Brain microvascular endothelial cell (primary cell): Measurements from ENCODE around the gene TOM1L2.

ENCODE experiments used
- DNase-seq: peaks from one replicate; pipeline ENCODE4 v3.0.0-alpha.2; 2020
- H3K27ac ChIP-seq: fragments of 250-450 bp; sonication (Bioruptor Pico); 2 replicates; pipeline ENCODE4 v1.5.1; 2020; ENCODE audit warnings: mild to moderate bottlenecking, moderate library complexity
- H3K27me3 ChIP-seq: fragments of 250-450 bp; sonication (Bioruptor Pico); replicated peaks from 2 replicates; pipeline ENCODE4 v1.5.1; 2020; ENCODE audit warnings: mild to moderate bottlenecking
- H3K36me3 ChIP-seq: fragments of 250-450 bp; sonication (Bioruptor Pico); replicated peaks from 2 replicates; pipeline ENCODE4 v1.5.1; 2020; ENCODE audit warnings: mild to moderate bottlenecking
- H3K4me3 ChIP-seq: 2 replicates; pipeline ENCODE4 v1.5.1; 2011; ENCODE audit warnings: low read depth, mild to moderate bottlenecking, control low read depth, low read length, moderate library complexity
- CTCF ChIP-seq: IDR thresholded peaks from 2 replicates; pipeline ENCODE4 v1.5.1; 2011; ENCODE audit warnings: low read depth, mild to moderate bottlenecking, moderate library complexity, low read length, control low read depth, inconsistent platforms; ENCODE audit errors: missing control alignments
- in situ Hi-C: cut with HindIII; loops from 2 replicates; pipeline ENCODE4 v1.10.0; 2017; ENCODE audit warnings: low sequenced_read_pairs, low pct_ligation_motif_present

The TOM1L2 gene

GRCh38 chr17:17817552-17817947 lies 154.7 kb downstream of the TOM1L2 start:
- Histone ChIP-seq H3K27ac (no peak overlapping the region), H3K4me3 (no peak overlapping the region), H3K27me3 (no peaks in the 10 kb centered on the region), H3K36me3 (peaks cover 68% of the 10 kb centered on the region)
- in situ Hi-C loops = no loop called here
- no peak for DNase-seq
- no peak for TF ChIP-seq CTCF

GRCh38 chr17:17816831-17817551 lies 155.2 kb downstream of the TOM1L2 start:
- Histone ChIP-seq H3K4me3 (no peak overlapping the region), H3K27me3 (no peaks in the 10 kb centered on the region), H3K27ac (no peak overlapping the region), H3K36me3 (peaks cover 68% of the 10 kb centered on the region)
- no peak for DNase-seq
- in situ Hi-C loops = no loop called here
- peak; percentile 50 for TF ChIP-seq CTCF

GRCh38 chr17:17816240-17816814 lies 155.9 kb downstream of the TOM1L2 start:
- no peak overlapping the region for H3K4me3 ChIP-seq
- H3K27ac ChIP-seq = no peak overlapping the region
- in situ Hi-C loops = no loop called here
- no peaks in the 10 kb centered on the region for H3K27me3 ChIP-seq
- H3K36me3 ChIP-seq = peaks cover 71% of the 10 kb centered on the region
- DNase-seq = no peak
- TF ChIP-seq CTCF = no peak

- no peak for TF ChIP-seq CTCF
- Histone ChIP-seq H3K36me3 (peaks cover 74% of the 10 kb centered on the region), H3K27ac (no peak overlapping the region), H3K4me3 (no peak overlapping the region), H3K27me3 (no peaks in the 10 kb centered on the region)
- DNase-seq = no peak
- in situ Hi-C loops = no loop called here
These were observed 156.6 kb downstream of the TOM1L2 start for GRCh38 chr17:17815436-17816200.

GRCh38 chr17:17815062-17815406 lies 157.2 kb downstream of the TOM1L2 start:
- no peak for DNase-seq
- H3K4me3 ChIP-seq = no peak overlapping the region
- no peak overlapping the region for H3K27ac ChIP-seq
- no peak for TF ChIP-seq CTCF
- H3K27me3 ChIP-seq = no peaks in the 10 kb centered on the region
- in situ Hi-C loops = no loop called here
- H3K36me3 ChIP-seq = peaks cover 74% of the 10 kb centered on the region
